ENCODE measurements around the gene GAS2L2. TPM values are rescaled to one million over a fixed set of nuclear protein-coding genes. Genes with fewer than 3 reads are reported as not detected.

The GAS2L2 gene
- total RNA-seq, 2 donors from 2014 or later, result 0.09 TPM; not detected in 1

- H3K9ac ChIP-seq (ENCODE audit: extremely low read depth, low read length, poor library complexity, severe bottlenecking), result no peak overlapping the region
- WGBS, 2 experiments (ENCODE audit: insufficient coverage in 1 of 2, insufficient read length in 1 of 2), result 9 to 14% methylated on average over 28 to 75 of the region's 75 CpGs
- no peaks in the 10 kb centered on the region for H3K27me3 ChIP-seq (ENCODE audit: control insufficient read depth, insufficient read depth, low read length, poor library complexity, severe bottlenecking)
- Mint-ChIP-seq H3K36me3 (ENCODE audit: low read depth) (no peaks in the 10 kb centered on the region), H3K27ac (no peak overlapping the region), H3K9me3 (no peaks in the 10 kb centered on the region), H3K4me3 (peak overlapping the region; percentile 68), H3K4me1 (peaks cover 6% of the 10 kb centered on the region), H3K27me3 (ENCODE audit: insufficient read depth) (peaks cover 32% of the 10 kb centered on the region)
- no peak overlapping the region for H3K27ac ChIP-seq (ENCODE audit: low read depth, low read length)
- no peaks in the 10 kb centered on the region for H3K36me3 ChIP-seq (ENCODE audit: control insufficient read depth, insufficient read depth, low read length)
- no peaks in the 10 kb centered on the region for H3K9me3 ChIP-seq (ENCODE audit: control insufficient read depth, low read length)
- TF ChIP-seq CTCF (conservative IDR thresholded peaks at IDR 0.05), result peak; percentile 88
- peak overlapping the region; percentile 76 for H3K4me3 ChIP-seq (ENCODE audit: low read length)
- peak; percentile 99 for DNase-seq
- no peaks in the 10 kb centered on the region for H3K4me1 ChIP-seq (ENCODE audit: control insufficient read depth, insufficient read depth, low read length)
Measured at GRCh38 chr17:35764123-35764991, 11.3 kb upstream of the GAS2L2 start.

GRCh38 chr17:35763767-35764122, 10.7 kb upstream of the GAS2L2 start:
- H3K4me3 ChIP-seq (ENCODE audit: low read length), result no peak overlapping the region
- no peaks in the 10 kb centered on the region for H3K36me3 Mint-ChIP-seq (ENCODE audit: low read depth)
- 36 to 39% methylated on average over 11 to 16 of the region's 17 CpGs for WGBS, 2 experiments (ENCODE audit: insufficient coverage in 1 of 2, insufficient read length in 1 of 2)
- H3K9me3 ChIP-seq (ENCODE audit: control insufficient read depth, low read length), result no peaks in the 10 kb centered on the region
- no peaks in the 10 kb centered on the region for H3K36me3 ChIP-seq (ENCODE audit: control insufficient read depth, insufficient read depth, low read length)
- no peaks in the 10 kb centered on the region for H3K9me3 Mint-ChIP-seq
- peak overlapping the region; percentile 68 for H3K4me3 Mint-ChIP-seq
- peaks cover 6% of the 10 kb centered on the region for H3K4me1 Mint-ChIP-seq
- H3K27me3 ChIP-seq (ENCODE audit: control insufficient read depth, insufficient read depth, low read length, poor library complexity, severe bottlenecking), result no peaks in the 10 kb centered on the region
- no peaks in the 10 kb centered on the region for H3K4me1 ChIP-seq (ENCODE audit: control insufficient read depth, insufficient read depth, low read length)
- H3K27me3 Mint-ChIP-seq (ENCODE audit: insufficient read depth), result peaks cover 29% of the 10 kb centered on the region
- no peak for TF ChIP-seq CTCF (conservative IDR thresholded peaks at IDR 0.05)
- H3K9ac ChIP-seq (ENCODE audit: extremely low read depth, low read length, poor library complexity, severe bottlenecking), result no peak overlapping the region
- no peak overlapping the region for H3K27ac ChIP-seq (ENCODE audit: low read depth, low read length)
- no peak overlapping the region for H3K27ac Mint-ChIP-seq
- no peak for DNase-seq

GRCh38 chr17:35761601-35762000, 8.6 kb upstream of the GAS2L2 start:
- WGBS, 2 experiments (ENCODE audit: insufficient coverage in 1 of 2, insufficient read length in 1 of 2), result 90 to 91% methylated on average over 5 of the region's 5 CpGs
- Histone ChIP-seq H3K36me3 (ENCODE audit: control insufficient read depth, insufficient read depth, low read length) (no peaks in the 10 kb centered on the region), H3K9me3 (ENCODE audit: control insufficient read depth, low read length) (no peaks in the 10 kb centered on the region), H3K27me3 (ENCODE audit: control insufficient read depth, insufficient read depth, low read length, poor library complexity, severe bottlenecking) (no peaks in the 10 kb centered on the region), H3K9ac (ENCODE audit: extremely low read depth, low read length, poor library complexity, severe bottlenecking) (no peak overlapping the region), H3K4me1 (ENCODE audit: control insufficient read depth, insufficient read depth, low read length) (no peaks in the 10 kb centered on the region), H3K27ac (ENCODE audit: low read depth, low read length) (no peak overlapping the region), H3K4me3 (ENCODE audit: low read length) (no peak overlapping the region)
- Mint-ChIP-seq H3K9me3 (no peaks in the 10 kb centered on the region), H3K36me3 (ENCODE audit: low read depth) (no peaks in the 10 kb centered on the region), H3K4me1 (peaks cover 6% of the 10 kb centered on the region), H3K27ac (no peak overlapping the region), H3K27me3 (ENCODE audit: insufficient read depth) (peaks cover 17% of the 10 kb centered on the region), H3K4me3 (no peak overlapping the region)
- no peak for DNase-seq
- no peak for TF ChIP-seq CTCF (conservative IDR thresholded peaks at IDR 0.05)
